ENCODE measurements around the gene ACYP2.

- TF ChIP-seq POLR2A (IDR thresholded peaks at IDR 0.05) (no peak), EP300 (IDR thresholded peaks at IDR 0.05) (no peak)
- TF ChIP-seq, protein P1, sequence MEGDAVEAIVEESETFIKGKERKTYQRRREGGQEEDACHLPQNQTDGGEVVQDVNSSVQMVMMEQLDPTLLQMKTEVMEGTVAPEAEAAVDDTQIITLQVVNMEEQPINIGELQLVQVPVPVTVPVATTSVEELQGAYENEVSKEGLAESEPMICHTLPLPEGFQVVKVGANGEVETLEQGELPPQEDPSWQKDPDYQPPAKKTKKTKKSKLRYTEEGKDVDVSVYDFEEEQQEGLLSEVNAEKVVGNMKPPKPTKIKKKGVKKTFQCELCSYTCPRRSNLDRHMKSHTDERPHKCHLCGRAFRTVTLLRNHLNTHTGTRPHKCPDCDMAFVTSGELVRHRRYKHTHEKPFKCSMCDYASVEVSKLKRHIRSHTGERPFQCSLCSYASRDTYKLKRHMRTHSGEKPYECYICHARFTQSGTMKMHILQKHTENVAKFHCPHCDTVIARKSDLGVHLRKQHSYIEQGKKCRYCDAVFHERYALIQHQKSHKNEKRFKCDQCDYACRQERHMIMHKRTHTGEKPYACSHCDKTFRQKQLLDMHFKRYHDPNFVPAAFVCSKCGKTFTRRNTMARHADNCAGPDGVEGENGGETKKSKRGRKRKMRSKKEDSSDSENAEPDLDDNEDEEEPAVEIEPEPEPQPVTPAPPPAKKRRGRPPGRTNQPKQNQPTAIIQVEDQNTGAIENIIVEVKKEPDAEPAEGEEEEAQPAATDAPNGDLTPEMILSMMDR (IDR thresholded peaks at IDR 0.05) = no peak
Measured at GRCh38 chr2:54271189-54271588, 155.8 kb downstream of the ACYP2 start.
